GM12878 (cell line): ENCODE data around the gene CHERP. TPM values are rescaled to one million over a fixed set of nuclear protein-coding genes. Genes with fewer than 3 reads are reported as not detected.

Experiments used
- ATAC-seq: fragments of 200-7000 bp; cut with Tn5 transposase; 3 replicates; pipeline ENCODE4 v1.9.1; 2020; ENCODE audit warnings: mild to moderate bottlenecking, moderate library complexity
- BruUV-seq: library from RNA; stranded (reverse); fragments of 400-500 nt; replicated peaks from 2 replicates; lab custom pipeline; 2021; lab: Mats Ljungman, UMichigan
- CTCF ChIA-PET: fragments of 300-600 bp; sonication (Branson Sonifier 250); formaldehyde crosslinking; extraction: SDS; loops from one replicate; lab custom pipeline; 2021; ENCODE audit warnings: inconsistent platforms; lab: Yijun Ruan, JAX
- POLR2A ChIA-PET: fragments of 350-600 bp; formaldehyde crosslinking; extraction: SDS; loops from one replicate; lab custom pipeline; 2021; ENCODE audit warnings: inconsistent platforms; lab: Charles Lee
- RAD21 ChIA-PET: fragments of 300-600 bp; sonication (Branson Sonifier 250); formaldehyde crosslinking; loops from one replicate; lab custom pipeline; 2023; ENCODE audit warnings: antibody characterized with exemption; ENCODE audit not compliant: unreplicated experiment; lab: Charles Lee
- SMC1A ChIA-PET: fragments of 300-600 bp; sonication (Branson Sonifier 250); formaldehyde crosslinking; loops from one replicate; lab custom pipeline; 2023; ENCODE audit not compliant: unreplicated experiment, uncharacterized antibody; lab: Charles Lee
- DNase-seq: peaks from one replicate; pipeline ENCODE4 v3.0.0-alpha.2; 2011; ENCODE audit warnings: low read depth, low spot score
- FAIRE-seq: peaks from 3 replicates; lab custom pipeline; 2011; peaks lifted over from hg19 to GRCh38; lab: Jason Lieb, UNC
- H2AFZ ChIP-seq: 2 replicates; pipeline ENCODE4 v1.6.0; 2011; ENCODE audit warnings: low read depth, low read length, control low read depth; ENCODE audit not compliant: control insufficient read depth
- H3K27ac ChIP-seq: 2 replicates; pipeline ENCODE4 v1.5.1; 2011; ENCODE audit warnings: control low read depth; ENCODE audit not compliant: control insufficient read depth, insufficient read depth
- H3K27me3 ChIP-seq, 2 experiments: replicated peaks in 1 of 2; 2 replicates each; pipeline versions ENCODE4 v1.6.0 to v1.6.1; 2011; ENCODE audit warnings: low read length in 1 of 2; ENCODE audit not compliant: control insufficient read depth in 2 of 2, insufficient read depth in 2 of 2
- H3K36me3 ChIP-seq, 2 experiments: 2 replicates each; pipeline ENCODE4 v1.5.1; 2011; ENCODE audit warnings: low read length in 1 of 2; ENCODE audit not compliant: control insufficient read depth in 2 of 2, insufficient read depth in 2 of 2
- H3K4me1 ChIP-seq: 2 replicates; pipeline ENCODE4 v1.6.1; 2011; ENCODE audit warnings: mild to moderate bottlenecking, low read length, moderate library complexity, mixed read lengths; ENCODE audit not compliant: control insufficient read depth, insufficient read depth
- H3K4me2 ChIP-seq: 2 replicates; pipeline ENCODE4 v1.6.0; 2011; ENCODE audit warnings: control low read depth; ENCODE audit not compliant: control insufficient read depth, insufficient read depth
- H3K4me3 ChIP-seq: fragments of 200-600 bp; sonication (generic); 2 replicates; pipeline ENCODE4 v1.5.1; 2016
- H3K79me2 ChIP-seq: 2 replicates; pipeline ENCODE4 v1.6.0; 2011; ENCODE audit warnings: low read length; ENCODE audit not compliant: control insufficient read depth, insufficient read depth
- H3K9ac ChIP-seq: 2 replicates; pipeline ENCODE4 v1.8.0; 2011; ENCODE audit warnings: low read length, control low read depth, mixed read lengths; ENCODE audit not compliant: control insufficient read depth, insufficient read depth
- H3K9me3 ChIP-seq: replicated peaks from 3 replicates; pipeline ENCODE4 v1.5.1; 2011; ENCODE audit warnings: mild to moderate bottlenecking, low read length; ENCODE audit not compliant: control insufficient read depth, insufficient read depth
- H4K20me1 ChIP-seq: 2 replicates; pipeline ENCODE4 v1.6.0; 2011; ENCODE audit not compliant: control insufficient read depth, insufficient read depth
- MEF2B ChIP-seq: fragments of 450-650 bp; IDR thresholded peaks from 2 replicates; pipeline ENCODE4 v1.6.1; 2018; ENCODE audit warnings: mild to moderate bottlenecking, moderate library complexity; ENCODE audit not compliant: partially characterized antibody, poor library complexity, severe bottlenecking
- WGBS: methylation state at CpG from one replicate; pipeline ENCODE4 v1.1.6; 2016; ENCODE audit warnings: low lambda C conversion rate; ENCODE audit not compliant: insufficient replicate concordance, insufficient coverage; ENCODE audit errors: missing lambda C conversion rate; 5-methylcytosine and 5-hydroxymethylcytosine counted together
- in situ Hi-C: fragments of 300-500 bp; cut with MboI; formaldehyde crosslinking; loops from 9 replicates; pipeline ENCODE4 v1.14.3; 2018; ENCODE audit warnings: mixed read lengths
- intact Hi-C: fragments of 100-400 bp; cut with micrococcal nuclease; formaldehyde crosslinking; loops from one replicate; pipeline ENCODE4 v1.14.2; 2022; ENCODE audit not compliant: unreplicated experiment
- polyA plus RNA-seq, 11 experiments: library from polyadenylated mRNA; depleted of rRNA in 4 of 11; unstranded in 6 of 11; stranded (reverse) in 5 of 11; fragments of >200 nt; fragmentation: Nextera tagmentation in 4 of 11; fragmentation: Illumina TruSeq in 1 of 11; extraction: Ambion mirVana in 4 of 11; extraction: Trizol in 1 of 11; gene quantifications; 1 replicate in 1 of 11; 2 replicates in 10 of 11; pipeline versions ENCODE4 v1.2.1 to v1.2.3, GENCODE V29; 2011 to 2016; ENCODE audit warnings: inconsistent platforms in 2 of 11, missing spikeins in 2 of 11, low read depth in 1 of 11
- total RNA-seq, 4 experiments: library from RNA; depleted of rRNA in 3 of 4; stranded (reverse); fragments of >200 nt in 3 of 4; fragmentation: Illumina TruSeq in 1 of 4; extraction: Trizol in 1 of 4; gene quantifications; 2 replicates each; pipeline versions ENCODE4 v1.2.1 to v1.2.3, GENCODE V29; 2013 to 2021
- TF ChIP-seq, protein P1 (sequence below): fragments of 150-350 bp; IDR thresholded peaks from 2 replicates; pipeline ENCODE4 v1.6.1; 2014; ENCODE audit warnings: mild to moderate bottlenecking, low read depth, low read length

CHERP gene
- total and polyA plus RNA-seq, 10 of the 15 experiments (the other 5 are each of a cell fraction or from before 2014, with no cell fraction given) = 0.66 to 65.3 (median 12.2) TPM

DNA sequence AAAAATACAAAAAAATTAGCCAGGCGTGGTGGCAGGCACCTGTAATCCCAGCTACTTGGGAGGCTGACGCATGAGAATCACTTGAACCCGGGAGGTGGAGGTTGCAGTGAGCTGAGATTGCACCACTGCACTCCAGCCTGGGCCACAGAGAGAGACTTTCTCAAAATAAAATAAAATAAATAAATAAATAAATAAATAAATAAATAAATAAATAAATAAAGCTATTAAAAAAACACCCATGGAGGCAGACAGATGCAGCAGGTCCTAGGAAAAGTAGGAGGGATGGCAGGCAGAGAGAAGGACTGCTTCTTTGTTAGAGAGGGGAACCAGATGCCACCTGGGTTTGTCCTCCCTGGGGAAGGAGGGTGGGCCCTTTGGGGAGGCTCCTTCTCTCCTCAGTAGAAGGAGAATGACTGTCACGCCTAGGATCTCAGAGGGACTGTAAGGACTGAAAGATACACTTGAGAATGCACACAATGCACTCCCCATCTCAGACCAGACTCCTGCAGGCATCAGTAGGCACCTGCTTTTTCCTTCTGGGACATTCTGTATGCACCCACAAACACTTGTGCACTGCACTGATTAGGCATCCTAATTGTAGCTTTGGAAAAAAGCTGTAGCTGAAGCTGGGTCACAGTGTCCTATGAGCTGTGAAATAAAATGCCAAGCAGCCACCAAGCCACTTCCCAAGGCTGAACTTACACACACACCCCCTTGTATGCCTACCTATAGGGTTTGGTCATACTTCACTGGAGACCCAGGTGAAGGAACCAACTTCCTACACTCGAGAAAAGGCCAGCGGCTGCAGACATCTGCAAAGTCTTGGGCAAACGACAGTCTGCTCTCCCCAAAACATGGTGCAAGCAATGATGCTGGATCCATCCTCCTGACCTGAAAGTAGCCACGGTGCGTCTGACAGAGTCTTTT is 48.9 kb upstream of the CHERP start:
- CTCF ChIA-PET = interaction anchor here (1.1 to 9.8 kb wide), 3 partner anchors 17 to 146 kb away, joined by 3 to 83 read pairs (median 3); partner anchors contain the start of gene MED26
- H3K4me2 ChIP-seq = 0 out of 2 replicates have a peak overlapping the region, but pooled peaks have one; percentile 7
- no TSS peak for BruUV-seq
- no peak for DNase-seq
- 0 out of 2 replicates have a peak overlapping the region, but pooled peaks have one; percentile 4 for H3K27ac ChIP-seq
- peaks cover 0 to 4% of the 10 kb centered on the region in 2 experiments; a peak in 1 of 4 replicates for H3K36me3 ChIP-seq
- ATAC-seq = no peak
- SMC1A ChIA-PET = interaction anchor here (1.2 to 10.9 kb wide), 7 partner anchors 11 to 71 kb away, joined by 3 to 164 read pairs (median 4); partner anchors contain the start of gene MED26
- in situ Hi-C loops (loop anchor here (25.0 kb wide), 1 partner anchor 2004 kb away; the partner anchor contains the start of gene CLEC17A), intact Hi-C loops (no loop called here)
- no peak for FAIRE-seq
- peaks cover 84% of the 10 kb centered on the region for H3K4me1 ChIP-seq
- no peaks in the 10 kb centered on the region; the same call in 1 of the 2 replicates for H4K20me1 ChIP-seq
- no peak overlapping the region for H3K4me3 ChIP-seq
- WGBS = 49% methylated on average over 9 of the region's 9 CpGs
- H3K79me2 ChIP-seq = peaks cover 98% of the 10 kb centered on the region
- no peak overlapping the region for H2AFZ ChIP-seq
- RAD21 ChIA-PET = interaction anchor here (0.6 to 11.3 kb wide), 6 partner anchors 18 to 1029 kb away, joined by 3 to 169 read pairs (median 4); partner anchors contain the start of genes MED26, SMIM7 and TMEM38A
- TF ChIP-seq, protein P1, sequence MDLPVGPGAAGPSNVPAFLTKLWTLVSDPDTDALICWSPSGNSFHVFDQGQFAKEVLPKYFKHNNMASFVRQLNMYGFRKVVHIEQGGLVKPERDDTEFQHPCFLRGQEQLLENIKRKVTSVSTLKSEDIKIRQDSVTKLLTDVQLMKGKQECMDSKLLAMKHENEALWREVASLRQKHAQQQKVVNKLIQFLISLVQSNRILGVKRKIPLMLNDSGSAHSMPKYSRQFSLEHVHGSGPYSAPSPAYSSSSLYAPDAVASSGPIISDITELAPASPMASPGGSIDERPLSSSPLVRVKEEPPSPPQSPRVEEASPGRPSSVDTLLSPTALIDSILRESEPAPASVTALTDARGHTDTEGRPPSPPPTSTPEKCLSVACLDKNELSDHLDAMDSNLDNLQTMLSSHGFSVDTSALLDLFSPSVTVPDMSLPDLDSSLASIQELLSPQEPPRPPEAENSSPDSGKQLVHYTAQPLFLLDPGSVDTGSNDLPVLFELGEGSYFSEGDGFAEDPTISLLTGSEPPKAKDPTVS = no peak
- peak; percentile 64 for TF ChIP-seq MEF2B
- TF ChIP-seq, all 136 proteins: peak for 1
- POLR2A ChIA-PET = interaction anchor here (0.9 to 13.1 kb wide), 7 partner anchors 9 to 69 kb away, joined by 3 to 220 read pairs (median 4); partner anchors contain the start of genes MED26, SMIM7 and TMEM38A
- no peaks in the 10 kb centered on the region for H3K9me3 ChIP-seq
- no peaks in the 10 kb centered on the region for H3K27me3 ChIP-seq
- H3K9ac ChIP-seq = no peak overlapping the region
